ENCODE results near the gene RSRP1.
"Not testable (repeated sequence)": the region's sequence is repeated elsewhere in the genome, so short reads cannot be mapped to it uniquely, and the experiment has no call there.

Gene RSRP1
- total RNA-seq, result 511 reads per million, percentile 98 among the genes with 10 or more reads in this experiment

DNA sequence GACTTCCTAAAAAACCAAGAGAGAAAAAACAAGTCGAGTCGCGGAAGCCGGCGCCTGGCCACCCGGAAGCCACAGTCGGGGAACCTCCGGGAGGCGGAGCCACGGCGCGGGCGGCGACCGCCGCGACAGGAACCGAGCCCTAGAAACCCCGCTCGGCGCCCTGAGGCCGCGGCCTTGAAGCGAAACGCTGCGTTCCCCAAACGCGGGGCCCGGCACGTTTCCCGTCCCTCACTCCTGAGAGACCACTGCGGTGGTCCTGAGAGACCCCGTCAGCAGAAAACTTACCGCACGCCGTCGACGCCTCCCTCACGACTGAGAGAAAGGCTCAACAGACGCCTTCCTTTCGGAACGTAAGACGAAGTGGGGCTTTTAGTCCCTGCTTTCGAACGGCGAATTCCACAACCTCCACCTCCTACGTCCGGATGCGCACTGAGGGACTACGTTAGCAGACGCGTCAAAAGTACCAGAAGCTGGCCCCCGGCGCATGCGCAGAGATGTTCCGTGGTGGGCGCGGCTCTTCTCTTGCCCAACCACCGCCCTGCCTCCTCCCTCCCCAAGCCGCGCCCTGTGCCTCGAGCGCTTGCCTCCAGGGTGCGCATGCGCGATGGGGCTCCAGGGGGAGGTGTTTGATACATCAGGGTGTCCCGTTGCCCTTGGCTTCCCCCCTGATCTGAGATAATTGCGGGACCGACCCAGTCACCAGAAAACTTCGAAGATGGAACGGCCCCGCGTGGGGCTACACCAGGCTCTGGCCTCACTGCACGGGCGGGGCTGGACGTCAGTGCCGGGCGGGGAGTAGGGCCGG, at the start of gene RSRP1:
Gene RSRP1 (minus strand): TSS at position 431 of the 805 bp plus-strand sequence. CDS start 491 bp downstream, outside the sequence.
- peak; percentile 100 for DNase-seq

GRCh38 chr1:25296501-25296900, 49.2 kb upstream of the RSRP1 start:
- not testable (repeated sequence) for DNase-seq

DNA sequence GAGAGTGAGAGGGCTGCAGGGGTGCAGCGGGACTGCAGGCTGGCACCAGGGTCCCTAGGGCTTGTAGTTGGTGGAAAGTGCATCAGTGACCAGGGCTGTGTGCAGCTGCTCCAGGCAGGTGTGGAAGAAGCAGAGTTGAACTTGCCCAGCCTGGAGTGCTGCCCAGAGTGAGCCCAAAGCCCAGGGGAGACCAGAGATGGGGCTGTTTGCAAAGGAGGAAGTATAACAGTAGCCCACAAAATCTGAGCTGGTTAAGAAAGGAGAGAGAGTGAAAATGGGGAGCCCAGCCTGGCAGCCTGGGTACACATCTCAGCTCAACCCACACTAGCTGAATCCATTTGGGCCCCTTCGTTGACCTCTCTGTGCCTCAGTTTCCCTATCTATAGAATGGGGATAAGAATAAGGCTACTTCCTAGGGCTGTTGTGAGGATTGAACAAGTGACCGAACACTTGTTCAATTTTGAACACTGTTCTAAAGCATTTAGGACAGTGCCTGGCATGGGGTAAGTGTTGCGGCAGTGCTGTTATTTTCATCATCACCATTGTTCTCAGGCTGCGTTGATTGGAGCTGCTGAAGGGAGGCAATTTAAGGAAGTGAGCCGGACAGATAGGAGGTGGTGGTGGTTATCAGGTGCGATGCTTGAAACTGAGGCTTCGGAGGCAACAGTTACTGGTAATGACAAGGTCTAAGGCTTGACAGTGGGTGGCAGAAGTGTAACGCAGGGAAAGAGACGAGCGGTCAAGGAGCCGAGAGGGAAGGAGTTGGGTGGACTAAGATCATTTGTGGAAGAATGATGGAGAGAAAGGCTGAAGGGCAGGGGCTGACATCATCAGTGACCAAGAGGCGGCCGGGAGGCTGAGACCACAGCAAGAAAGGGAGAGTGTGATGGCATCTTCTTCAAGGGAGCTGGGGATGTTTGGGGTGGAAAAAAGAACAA, 47.9 kb upstream of the RSRP1 start:
- not testable (repeated sequence) for DNase-seq

DNA sequence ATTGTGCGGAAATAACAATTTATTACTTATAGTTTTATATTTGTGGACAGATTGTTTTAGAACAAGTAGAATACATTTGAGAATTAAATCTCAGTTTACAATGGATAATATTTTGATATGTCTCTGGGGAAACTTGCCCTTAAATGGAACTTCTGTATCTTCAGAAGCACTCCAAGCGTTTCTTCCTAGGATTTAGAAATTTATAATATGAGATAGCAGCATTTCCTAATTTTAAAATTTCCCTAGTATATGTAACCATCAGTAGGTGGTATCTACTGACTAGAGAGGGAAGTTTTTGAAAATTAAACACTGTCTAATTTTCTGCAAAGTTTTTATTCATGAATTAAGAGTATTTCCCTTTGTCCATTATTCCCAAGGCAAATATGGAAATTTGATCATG, 46.2 kb upstream of the RSRP1 start:
- DNase-seq, result not testable (repeated sequence)

- not testable (repeated sequence) for DNase-seq
These were observed 42.8 kb upstream of the RSRP1 start for GRCh38 chr1:25290043-25290442.

GRCh38 chr1:25288573-25289101, 41.4 kb upstream of the RSRP1 start:
- not testable (repeated sequence) for DNase-seq

DNA sequence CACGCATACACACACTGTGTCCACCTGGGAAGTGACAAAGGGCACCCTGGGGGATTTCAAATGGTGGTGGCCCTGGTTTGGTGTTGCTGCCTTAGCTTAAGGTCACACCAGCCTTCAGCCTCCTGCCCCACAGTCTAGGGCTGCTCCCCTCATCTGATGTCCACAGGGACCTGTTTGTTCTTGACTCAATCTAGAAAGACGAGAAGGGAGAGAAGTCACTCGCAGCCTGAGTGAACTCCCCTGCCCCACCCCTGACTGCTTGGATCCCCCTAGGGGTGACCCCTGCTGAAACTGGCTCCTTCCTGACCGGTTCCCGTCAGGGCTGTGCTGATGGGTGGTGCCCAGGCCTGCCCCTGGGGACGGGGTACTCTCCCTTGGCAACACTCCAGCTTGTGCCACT, 39.9 kb upstream of the RSRP1 start:
- not testable (repeated sequence) for DNase-seq

DNA sequence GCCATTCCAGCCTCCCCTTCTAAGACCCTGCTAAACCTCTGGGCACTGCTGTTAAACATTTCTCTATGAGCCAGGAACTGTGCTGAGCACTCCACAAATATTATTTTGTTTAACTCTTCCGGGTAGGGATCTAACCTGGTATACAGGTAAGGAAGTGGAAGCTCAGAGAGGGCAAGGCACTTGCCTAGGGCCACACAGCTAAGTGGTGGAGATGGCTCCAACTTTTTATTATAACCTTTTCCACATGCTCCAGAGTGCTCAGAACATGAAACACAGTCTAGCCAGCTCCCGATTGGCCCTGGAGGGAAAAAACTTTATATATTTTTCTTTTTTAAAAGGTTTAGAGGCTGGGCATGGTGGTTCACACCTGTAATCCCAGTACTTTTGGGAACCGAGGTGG, 38.6 kb upstream of the RSRP1 start:
- DNase-seq, result not testable (repeated sequence)

GRCh38 chr1:25279693-25280111, 32.4 kb upstream of the RSRP1 start:
- DNase-seq, result not testable (repeated sequence)

DNA sequence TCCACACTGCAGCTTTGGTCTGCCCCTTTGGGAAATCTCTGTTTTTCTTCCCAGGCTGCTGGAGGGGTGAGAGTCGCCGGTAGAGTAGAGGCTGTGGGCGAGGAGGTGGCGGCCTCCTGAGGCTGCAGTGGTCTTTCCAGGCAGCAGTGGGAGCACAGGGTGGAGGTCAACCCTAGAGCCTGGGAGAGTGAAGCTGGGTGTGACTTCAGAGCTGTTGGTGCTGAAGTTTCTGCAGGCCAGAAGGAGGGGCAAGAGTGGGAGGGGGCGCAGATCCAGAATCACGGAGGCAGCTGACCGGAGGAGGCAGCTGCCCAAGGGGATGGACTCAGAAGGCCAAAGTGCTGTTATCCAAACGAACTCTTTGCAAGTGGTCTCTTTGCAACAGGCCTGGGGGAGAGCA, 31.5 kb upstream of the RSRP1 start:
- not testable (repeated sequence) for DNase-seq

DNA sequence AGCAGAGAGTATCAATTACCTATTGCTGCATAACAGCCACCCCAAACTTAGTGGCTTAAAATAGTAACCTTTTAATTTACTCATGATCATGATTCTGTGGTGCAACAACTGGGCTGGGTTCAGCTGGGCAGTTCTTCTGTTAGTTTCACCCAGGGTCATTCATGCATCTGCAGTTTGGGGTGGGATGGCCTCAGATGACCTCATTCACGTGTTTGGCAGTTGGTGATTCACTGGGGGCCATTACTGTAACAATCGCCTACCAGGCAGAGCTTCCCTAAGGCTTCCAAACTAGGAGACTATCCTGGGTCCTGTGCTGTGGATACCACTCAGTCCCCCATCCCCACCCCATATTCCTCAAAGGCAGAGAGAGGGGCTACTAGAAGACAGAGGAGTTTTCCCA, 31.1 kb upstream of the RSRP1 start:
- not testable (repeated sequence) for DNase-seq

DNA sequence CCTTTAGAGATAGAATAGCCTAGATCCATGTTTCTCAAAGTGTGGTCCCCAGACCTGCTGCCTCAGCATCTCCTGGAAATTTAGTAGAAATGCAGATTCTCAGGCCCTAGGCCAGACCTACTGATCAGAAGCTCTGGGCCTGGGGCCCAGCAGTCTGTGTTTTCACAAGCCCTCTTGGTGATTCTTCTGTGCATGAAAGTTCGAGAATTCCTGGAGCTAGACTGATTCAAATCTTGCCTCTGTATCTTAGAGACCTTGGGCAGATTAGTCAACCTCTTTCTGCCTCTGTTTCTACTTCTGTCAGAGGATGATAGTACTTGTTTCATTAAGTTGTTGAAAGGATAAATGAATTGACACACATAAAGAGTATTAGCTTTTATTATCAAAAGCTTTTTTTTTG, 30.0 kb upstream of the RSRP1 start:
- DNase-seq, result not testable (repeated sequence)

- not testable (repeated sequence) for DNase-seq
These were observed 28.4 kb upstream of the RSRP1 start for GRCh38 chr1:25275648-25276047.

- DNase-seq, result not testable (repeated sequence)
These were observed 25.0 kb upstream of the RSRP1 start, which contains the start of gene RHD for GRCh38 chr1:25272238-25272637. Gene RHD, plus strand, starts transcription at chr1:25272509. Its CDS starts 39 bp downstream, at chr1:25272548.

DNA sequence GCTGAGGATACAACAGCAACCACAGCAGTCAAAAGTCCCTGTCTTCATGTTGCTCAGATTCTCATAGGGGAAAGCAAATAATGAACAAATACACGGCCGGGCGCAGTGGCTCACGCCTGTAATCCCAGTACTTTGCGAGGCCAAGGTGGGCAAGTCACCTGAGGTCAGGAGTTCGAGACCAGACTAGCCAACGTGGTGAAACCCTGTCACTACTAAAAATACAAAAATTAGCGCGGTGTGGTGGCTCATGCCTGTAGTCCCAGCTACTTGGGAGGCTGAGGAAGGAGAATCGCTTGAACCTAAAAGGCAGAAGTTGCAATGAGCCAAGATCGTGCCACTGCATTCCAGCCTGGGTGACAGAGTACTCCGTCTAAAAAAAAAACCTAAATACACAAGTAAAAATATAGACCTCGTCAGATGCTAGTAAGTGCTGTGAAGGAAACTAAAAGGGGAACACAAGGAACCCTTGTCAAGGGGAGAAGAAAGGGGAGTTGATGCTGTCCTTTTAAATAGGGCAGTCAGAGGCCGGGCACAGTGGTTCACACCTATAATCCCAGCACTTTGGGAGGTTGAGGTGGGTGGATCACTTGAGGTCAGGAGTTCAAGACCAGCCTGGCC, 21.0 kb upstream of the RSRP1 start:
- not testable (repeated sequence) for DNase-seq

GRCh38 chr1:25267288-25268142, 20.3 kb upstream of the RSRP1 start:
- DNase-seq, result peak; percentile 87

- peak; percentile 8 for DNase-seq
These were observed 19.5 kb upstream of the RSRP1 start for GRCh38 chr1:25266554-25267287.

DNA sequence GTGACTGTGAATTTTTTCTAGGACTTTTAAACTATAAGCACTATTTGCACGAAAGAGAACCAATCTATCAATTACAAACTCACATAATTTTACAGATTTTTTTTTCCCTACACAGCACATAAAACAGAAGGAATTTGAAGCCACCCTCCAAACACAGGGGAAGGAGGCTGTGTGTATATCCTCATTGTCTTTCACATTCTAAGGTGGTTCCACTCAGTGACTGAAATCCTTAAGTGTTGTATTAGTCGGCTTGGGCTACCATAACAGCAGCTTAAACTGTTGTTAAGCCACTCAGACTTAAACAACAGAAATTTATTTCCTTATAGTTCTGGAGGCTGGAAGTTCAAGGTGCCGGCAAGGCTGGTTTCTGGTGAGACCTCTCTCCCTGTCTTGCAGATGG, 13.1 kb upstream of the RSRP1 start:
- DNase-seq, result not testable (repeated sequence)

DNA sequence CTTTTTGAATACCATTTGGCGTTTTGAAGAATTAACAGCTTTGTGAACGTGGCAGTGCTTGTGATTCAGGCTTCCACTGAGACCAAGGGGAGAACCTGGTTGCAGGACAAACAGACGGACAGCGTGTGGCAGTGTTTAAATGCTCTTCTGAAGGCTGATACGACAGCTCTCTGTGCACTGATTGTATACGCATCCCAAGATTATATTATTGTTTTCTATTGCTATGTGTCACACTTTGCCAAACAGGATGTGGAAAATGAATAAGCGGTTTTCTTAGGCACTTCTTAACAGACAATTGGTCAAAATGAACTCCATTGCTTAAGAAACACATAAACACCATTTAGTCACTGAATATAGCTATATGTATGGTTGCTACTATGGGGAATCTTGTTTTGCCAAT, 12.6 kb upstream of the RSRP1 start:
- DNase-seq, result not testable (repeated sequence)

DNA sequence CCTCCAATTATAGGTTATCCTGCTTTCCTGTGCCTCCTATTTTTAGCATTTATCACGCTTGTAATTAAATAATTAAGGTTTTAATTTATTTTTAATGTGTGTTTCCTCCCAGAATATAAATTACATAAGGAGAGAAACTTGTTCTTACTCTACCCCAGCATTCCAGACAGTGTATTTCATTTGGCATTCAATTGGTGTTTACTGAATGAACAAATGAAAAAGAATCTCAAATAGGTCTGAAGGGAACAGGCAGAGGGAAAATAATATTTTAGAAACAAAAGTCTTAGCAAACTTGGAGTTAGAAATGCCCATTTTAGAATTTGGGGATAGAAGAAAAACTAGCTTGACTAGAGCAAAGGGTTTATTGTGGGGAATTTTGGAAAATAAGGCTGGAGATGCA, 9.9 kb upstream of the RSRP1 start:
- no peak for DNase-seq

DNA sequence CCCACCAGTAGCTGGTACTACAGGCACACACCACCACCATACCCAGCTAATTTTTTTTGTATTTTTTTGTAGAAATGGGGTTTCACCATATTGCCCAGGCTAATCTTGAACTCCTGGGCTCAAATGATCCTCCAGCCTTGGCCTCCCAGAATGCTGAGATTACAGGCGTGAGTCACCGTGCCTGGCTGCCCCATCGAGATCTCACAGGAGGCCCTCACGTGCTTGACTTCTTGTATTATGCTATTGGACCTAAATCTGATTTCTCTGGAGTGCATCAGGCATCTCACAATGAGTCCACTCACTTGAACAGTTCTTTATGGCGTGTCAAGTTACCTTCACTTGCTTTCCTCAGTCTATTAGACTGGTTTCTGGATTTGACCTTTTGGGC, 9.3 kb upstream of the RSRP1 start:
- DNase-seq, result no peak
